HUES64 (cell line): Measurements from ENCODE around the gene CLCN4.

Experiments used
- H3K27ac ChIP-seq: 2 replicates; pipeline ENCODE4 v1.7.0; 2013; ENCODE audit warnings: low read depth, low read length, inconsistent platforms
- H3K27me3 ChIP-seq: 2 replicates; pipeline ENCODE4 v1.6.1; 2013; ENCODE audit warnings: mild to moderate bottlenecking, low read length; ENCODE audit not compliant: insufficient read depth
- H3K36me3 ChIP-seq: 2 replicates; pipeline ENCODE4 v1.6.1; 2013; ENCODE audit warnings: mild to moderate bottlenecking, low read length; ENCODE audit not compliant: insufficient read depth
- H3K4me1 ChIP-seq: 2 replicates; pipeline ENCODE4 v1.6.1; 2013; ENCODE audit warnings: mild to moderate bottlenecking, low read length, moderate library complexity; ENCODE audit not compliant: insufficient read depth
- H3K4me3 ChIP-seq: 2 replicates; pipeline ENCODE4 v1.5.1; 2013; ENCODE audit warnings: mild to moderate bottlenecking, low read length, moderate library complexity
- H3K9ac ChIP-seq: 2 replicates; pipeline ENCODE4 v1.6.1; 2013; ENCODE audit warnings: mild to moderate bottlenecking, low read depth, low read length
- H3K9me3 ChIP-seq: 2 replicates; pipeline ENCODE4 v1.6.1; 2013; ENCODE audit warnings: low read depth, low read length; ENCODE audit not compliant: insufficient read depth
- WGBS: fragments of 150-250, 120-280 bp; methylation state at CpG from one replicate; pipeline ENCODE4 v1.1.7; 2013; ENCODE audit warnings: missing lambda C conversion rate; 5-methylcytosine and 5-hydroxymethylcytosine counted together

Gene CLCN4

DNA sequence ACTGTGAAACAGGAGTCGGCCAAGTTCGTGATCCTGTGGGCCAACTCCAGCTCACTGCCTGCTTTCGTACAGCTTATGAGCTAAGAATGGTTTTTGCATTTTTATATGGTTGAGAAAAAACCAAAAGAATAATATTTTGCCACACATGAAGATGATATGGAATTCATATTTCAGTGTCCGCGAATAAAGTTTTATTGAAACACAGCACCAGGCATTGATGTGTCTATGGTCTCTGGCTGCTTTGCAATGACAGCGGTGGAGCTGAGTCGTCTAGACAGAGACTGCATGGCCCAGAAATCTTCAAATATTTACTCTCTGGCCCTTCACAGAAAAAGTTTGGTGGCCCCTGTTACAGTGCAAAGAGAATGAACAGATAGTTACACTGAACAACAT lies 20.2 kb downstream of the CLCN4 start:
- H3K36me3 ChIP-seq, result no peaks in the 10 kb centered on the region
- no peak overlapping the region for H3K4me3 ChIP-seq
- no peak overlapping the region for H3K9ac ChIP-seq
- H3K27ac ChIP-seq, result no peak overlapping the region
- no peaks in the 10 kb centered on the region for H3K27me3 ChIP-seq
- no peaks in the 10 kb centered on the region for H3K9me3 ChIP-seq
- WGBS, result 97% methylated on average over 7 of the region's 7 CpGs
- peaks cover 18% of the 10 kb centered on the region for H3K4me1 ChIP-seq

DNA sequence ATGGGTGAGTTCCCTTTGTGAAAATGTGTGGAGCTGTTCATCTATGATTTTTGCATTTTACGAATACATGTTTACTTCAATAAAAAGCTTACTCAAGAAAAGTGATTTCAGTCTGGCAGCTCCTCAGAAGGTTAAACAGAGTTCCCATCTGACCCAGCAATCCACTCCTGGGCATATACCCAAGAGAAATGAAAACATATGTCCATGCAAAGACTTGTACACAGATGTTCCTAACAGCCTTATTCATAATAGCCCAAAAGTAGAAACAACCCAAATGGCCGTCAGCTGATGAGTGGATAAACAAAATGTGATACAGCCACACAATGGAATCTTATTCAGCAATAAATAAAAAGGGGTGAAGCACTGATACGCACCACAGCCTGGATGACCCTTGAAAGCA lies 20.8 kb downstream of the CLCN4 start:
- Histone ChIP-seq H3K4me3 (no peak overlapping the region), H3K27ac (no peak overlapping the region), H3K9ac (no peak overlapping the region), H3K4me1 (peaks cover 14% of the 10 kb centered on the region), H3K36me3 (no peaks in the 10 kb centered on the region), H3K27me3 (no peaks in the 10 kb centered on the region), H3K9me3 (no peaks in the 10 kb centered on the region)
- WGBS, result 100% methylated on average over 2 of the region's 3 CpGs

DNA sequence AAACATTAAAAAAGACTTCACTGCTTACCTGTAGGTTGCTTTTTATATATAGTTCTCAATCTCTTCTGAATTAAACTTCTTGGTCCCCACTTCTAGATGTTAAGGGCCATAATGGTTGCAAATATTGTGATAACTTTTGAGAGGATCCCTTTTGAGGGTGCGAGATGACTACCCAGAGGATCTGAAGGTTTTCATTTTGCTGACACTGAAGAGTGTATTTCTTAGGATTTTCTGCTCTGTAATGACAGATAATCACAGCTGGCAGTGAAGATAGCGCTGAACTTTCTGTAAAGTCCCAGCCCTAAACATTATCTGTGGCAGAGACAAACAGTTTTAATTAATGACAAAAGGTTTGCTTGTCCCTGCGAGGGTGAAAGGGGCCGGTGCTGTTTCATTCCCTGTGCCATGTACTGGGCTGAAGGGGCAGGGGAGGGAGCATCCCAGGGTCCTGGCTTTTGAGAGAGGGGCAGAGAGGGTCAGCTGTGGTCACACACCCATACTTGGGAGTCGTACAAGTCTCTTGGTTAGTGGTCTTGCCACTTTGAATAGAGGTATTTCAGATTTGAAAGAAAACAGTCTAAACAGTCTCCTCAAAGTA lies 22.2 kb downstream of the CLCN4 start:
- H3K27ac ChIP-seq, result no peak overlapping the region
- no peak overlapping the region for H3K4me3 ChIP-seq
- no peak overlapping the region for H3K9ac ChIP-seq
- WGBS, result 94% methylated on average over 4 of the region's 5 CpGs
- no peaks in the 10 kb centered on the region for H3K9me3 ChIP-seq
- H3K4me1 ChIP-seq, result peaks cover 4% of the 10 kb centered on the region
- H3K27me3 ChIP-seq, result no peaks in the 10 kb centered on the region
- no peaks in the 10 kb centered on the region for H3K36me3 ChIP-seq

DNA sequence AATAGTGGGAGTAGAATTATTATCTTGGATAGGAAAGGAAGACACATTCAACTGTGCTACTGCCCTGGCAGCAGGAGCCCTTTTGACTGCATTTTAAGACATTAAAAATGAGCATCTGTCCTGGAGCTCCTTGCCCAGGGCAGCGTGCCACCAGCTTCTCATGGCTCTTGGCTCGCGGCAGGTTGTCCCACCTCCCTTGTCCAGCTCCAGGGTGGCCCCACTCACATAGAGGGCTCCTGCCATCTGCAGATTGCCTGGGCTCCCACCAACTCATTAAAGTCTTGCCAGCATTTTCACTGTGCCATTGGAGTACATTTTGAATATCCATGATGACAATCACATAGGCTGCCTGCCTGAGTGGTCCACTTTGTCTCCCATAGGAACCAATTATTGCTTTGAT lies 27.0 kb downstream of the CLCN4 start:
- Histone ChIP-seq H3K27me3 (no peaks in the 10 kb centered on the region), H3K27ac (no peak overlapping the region), H3K9ac (no peak overlapping the region), H3K36me3 (no peaks in the 10 kb centered on the region), H3K9me3 (no peaks in the 10 kb centered on the region), H3K4me1 (no peaks in the 10 kb centered on the region), H3K4me3 (no peak overlapping the region)
- 96% methylated on average over 3 of the region's 3 CpGs for WGBS

DNA sequence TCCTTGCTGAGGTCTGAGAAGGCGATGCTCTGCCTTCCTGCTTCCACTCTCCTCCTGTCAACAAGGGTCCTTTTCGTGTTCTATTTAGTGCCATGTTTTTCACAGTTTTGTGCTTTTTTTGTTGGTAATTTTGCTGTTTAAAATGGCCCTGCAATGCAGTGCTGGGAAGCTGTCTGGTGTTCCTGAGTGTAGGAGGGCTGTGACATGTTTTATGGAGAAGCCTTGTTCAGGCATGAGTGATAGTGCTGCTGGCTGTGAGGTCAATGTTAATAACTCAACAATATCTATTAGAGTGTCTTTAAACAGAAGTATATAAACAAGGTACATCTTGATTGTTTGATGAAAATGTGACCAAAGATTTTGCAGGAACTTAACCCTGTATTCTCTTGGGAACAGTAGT lies 27.6 kb downstream of the CLCN4 start:
- H3K4me3 ChIP-seq, result no peak overlapping the region
- no peaks in the 10 kb centered on the region for H3K4me1 ChIP-seq
- H3K9me3 ChIP-seq, result no peaks in the 10 kb centered on the region
- H3K9ac ChIP-seq, result no peak overlapping the region
- no peaks in the 10 kb centered on the region for H3K27me3 ChIP-seq
- no peaks in the 10 kb centered on the region for H3K36me3 ChIP-seq
- WGBS, result 92% methylated on average over 2 of the region's 2 CpGs
- H3K27ac ChIP-seq, result no peak overlapping the region

DNA sequence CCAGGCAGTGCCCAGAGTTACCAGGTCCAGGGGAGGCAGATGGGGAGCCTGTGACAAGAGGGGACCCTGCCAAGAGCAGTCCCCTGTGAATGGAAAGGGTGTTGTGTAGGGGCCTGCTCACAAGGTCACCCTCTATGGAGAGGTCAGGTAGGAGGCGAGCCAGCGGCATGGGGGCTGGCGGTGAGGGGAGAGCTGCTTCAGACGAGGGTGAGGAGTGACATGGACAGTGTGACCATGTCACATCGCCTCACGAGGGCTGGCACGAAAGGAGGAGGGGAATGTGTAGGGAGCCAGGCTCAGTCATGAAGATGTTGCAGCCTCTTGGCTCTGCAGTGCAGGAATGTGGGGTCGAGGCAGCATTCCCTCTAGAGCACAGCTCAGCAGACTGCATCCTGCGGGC lies 29.6 kb downstream of the CLCN4 start:
- no peaks in the 10 kb centered on the region for H3K27me3 ChIP-seq

DNA sequence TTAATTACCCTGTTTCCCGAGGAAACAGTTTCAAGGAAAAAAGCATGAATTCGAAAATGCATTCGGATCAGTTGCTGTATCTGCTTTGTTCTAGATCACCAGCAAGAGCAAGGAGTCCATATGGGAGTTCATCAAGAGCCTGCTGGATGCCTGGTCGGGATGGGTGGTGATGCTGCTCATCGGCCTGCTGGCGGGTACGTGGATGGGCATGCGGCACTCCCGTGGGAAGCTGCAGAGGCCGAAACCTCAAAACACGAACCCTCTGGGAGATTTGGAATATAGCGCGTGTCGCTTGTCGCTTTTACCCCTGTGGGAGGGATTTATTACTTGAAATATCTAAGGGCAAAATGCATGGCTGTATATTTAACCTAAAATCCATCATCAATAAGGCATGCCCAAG lies 30.6 kb downstream of the CLCN4 start:
- Histone ChIP-seq H3K27ac (no peak overlapping the region), H3K36me3 (no peaks in the 10 kb centered on the region), H3K4me1 (no peaks in the 10 kb centered on the region), H3K27me3 (no peaks in the 10 kb centered on the region), H3K9me3 (no peaks in the 10 kb centered on the region), H3K9ac (no peak overlapping the region), H3K4me3 (no peak overlapping the region)
- 96% methylated on average over 14 of the region's 15 CpGs for WGBS

More for the DNA sequence above, 29.6 kb downstream of the CLCN4 start:
- H3K9ac ChIP-seq, result no peak overlapping the region
- WGBS, result 92% methylated on average over 9 of the region's 9 CpGs
- H3K4me1 ChIP-seq, result no peaks in the 10 kb centered on the region
- no peaks in the 10 kb centered on the region for H3K9me3 ChIP-seq
- no peak overlapping the region for H3K4me3 ChIP-seq
- H3K27ac ChIP-seq, result no peak overlapping the region
- H3K36me3 ChIP-seq, result no peaks in the 10 kb centered on the region

DNA sequence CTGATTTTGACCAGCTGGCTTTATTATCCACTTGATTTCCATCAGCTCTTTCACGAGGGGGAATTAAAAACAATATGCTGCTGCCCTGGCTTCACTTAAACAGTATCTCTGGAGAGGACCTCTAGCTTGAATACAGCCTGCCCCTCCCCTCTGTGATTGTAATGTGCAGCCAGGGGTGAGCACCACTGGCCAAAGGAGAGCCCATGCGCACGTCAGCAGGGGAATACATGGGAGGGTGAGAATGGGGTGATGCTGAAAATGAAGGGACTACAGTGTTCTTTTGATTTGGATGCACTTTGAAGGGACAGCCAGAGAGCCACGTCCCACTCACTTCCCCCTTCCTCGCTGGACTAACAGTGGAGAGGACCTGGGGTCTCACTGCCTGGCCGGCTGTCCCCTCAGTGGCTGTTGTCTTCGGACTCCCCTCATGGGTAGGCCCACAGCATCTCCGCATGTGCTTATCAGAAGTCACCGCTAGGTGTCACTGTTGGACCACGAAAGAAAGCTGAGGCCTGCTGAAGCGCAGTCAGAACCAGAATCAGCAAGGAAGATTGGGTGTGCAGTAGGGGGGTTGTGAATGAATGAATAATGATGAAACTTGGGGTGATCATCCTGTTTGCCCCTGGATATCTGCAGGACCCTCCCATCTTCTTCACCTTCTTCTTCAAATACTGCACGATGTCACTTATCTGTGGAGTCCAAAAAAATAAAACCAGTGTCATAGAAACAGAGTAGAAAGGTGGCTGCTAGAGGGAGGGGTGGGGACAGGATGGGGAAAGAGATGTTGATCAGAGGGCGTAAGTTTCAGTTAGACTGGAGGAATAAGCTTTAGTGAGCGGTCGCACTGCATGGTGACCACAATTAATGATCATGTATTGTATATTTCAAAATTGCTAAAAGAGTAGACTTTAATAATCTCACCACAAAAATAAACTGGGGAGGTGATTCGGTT lies 32.8 kb downstream of the CLCN4 start:
- Histone ChIP-seq H3K9ac (no peak overlapping the region), H3K4me3 (no peak overlapping the region), H3K9me3 (no peaks in the 10 kb centered on the region), H3K4me1 (no peaks in the 10 kb centered on the region), H3K27ac (no peak overlapping the region), H3K36me3 (no peaks in the 10 kb centered on the region), H3K27me3 (no peaks in the 10 kb centered on the region)
- WGBS, result 28% methylated on average over 12 of the region's 16 CpGs

DNA sequence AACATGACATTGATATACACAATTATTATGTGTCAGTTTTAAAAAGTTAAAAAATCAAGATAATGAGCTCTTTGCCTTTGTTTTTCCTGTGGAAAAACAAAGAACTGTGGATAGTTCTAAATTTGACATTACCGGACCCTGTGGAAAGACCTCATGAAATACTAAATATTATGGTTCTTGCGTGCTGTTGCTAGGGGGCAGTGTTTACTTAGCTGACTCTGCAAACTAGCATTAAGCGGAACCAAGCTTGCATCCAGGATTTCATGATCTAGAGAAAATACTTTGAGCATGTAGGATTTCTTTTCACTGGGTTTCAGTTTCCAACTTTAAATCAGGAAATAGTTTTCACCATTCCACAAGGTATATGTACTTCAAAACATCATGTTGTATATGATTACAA lies 33.6 kb downstream of the CLCN4 start:
- H3K9ac ChIP-seq, result no peak overlapping the region
- 51% methylated on average over 3 of the region's 3 CpGs for WGBS

DNA sequence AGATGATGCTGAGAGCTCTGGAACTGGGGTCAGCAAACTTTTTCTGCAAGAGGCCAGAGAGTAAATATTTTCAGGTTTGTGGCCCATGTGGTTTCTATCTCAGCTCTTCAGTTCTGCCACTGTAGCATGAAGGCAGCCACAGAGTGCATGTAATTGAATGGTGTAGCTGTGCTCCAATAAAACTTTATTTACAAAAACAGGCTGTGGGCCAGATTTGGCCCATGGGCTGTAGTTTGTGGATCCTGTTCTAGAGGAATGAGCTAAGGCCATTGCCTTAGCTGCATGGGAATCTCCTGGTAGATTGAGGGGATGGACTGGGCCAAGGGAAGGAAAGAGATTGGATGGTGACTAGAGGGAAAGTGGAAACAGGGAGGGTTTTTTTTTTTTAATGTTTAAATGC lies 36.8 kb downstream of the CLCN4 start:
- no peaks in the 10 kb centered on the region for H3K9me3 ChIP-seq

More for the DNA sequence above, 33.6 kb downstream of the CLCN4 start:
- no peaks in the 10 kb centered on the region for H3K27me3 ChIP-seq
- no peaks in the 10 kb centered on the region for H3K4me1 ChIP-seq
- H3K36me3 ChIP-seq, result no peaks in the 10 kb centered on the region
- H3K27ac ChIP-seq, result no peak overlapping the region
- no peak overlapping the region for H3K4me3 ChIP-seq
- no peaks in the 10 kb centered on the region for H3K9me3 ChIP-seq

DNA sequence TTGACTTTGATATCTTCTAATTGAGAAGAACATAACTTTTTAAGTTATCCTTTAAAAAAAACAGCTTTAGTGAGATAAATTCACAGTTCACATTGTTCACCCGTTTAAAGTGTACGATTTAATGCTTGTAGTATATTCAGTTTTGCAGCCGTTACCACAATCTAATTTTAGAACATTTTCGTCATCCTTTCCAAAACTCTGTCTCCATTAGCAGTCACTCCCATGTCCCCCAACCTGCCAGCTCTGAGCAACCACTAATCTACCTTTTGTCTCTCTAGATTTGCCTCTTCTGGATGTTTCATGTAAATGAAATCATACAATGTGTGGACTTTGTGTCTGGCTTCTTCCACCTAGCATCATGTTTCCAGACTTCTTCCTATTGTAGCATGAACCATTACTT lies 38.6 kb downstream of the CLCN4 start:
- no peaks in the 10 kb centered on the region for H3K27me3 ChIP-seq
- H3K36me3 ChIP-seq, result no peaks in the 10 kb centered on the region
- WGBS, result 98% methylated on average over 4 of the region's 4 CpGs
- no peak overlapping the region for H3K4me3 ChIP-seq
- H3K9me3 ChIP-seq, result no peaks in the 10 kb centered on the region
- H3K4me1 ChIP-seq, result no peaks in the 10 kb centered on the region
- no peak overlapping the region for H3K27ac ChIP-seq
- H3K9ac ChIP-seq, result no peak overlapping the region

More for the DNA sequence above, 36.8 kb downstream of the CLCN4 start:
- Histone ChIP-seq H3K36me3 (no peaks in the 10 kb centered on the region), H3K4me3 (no peak overlapping the region), H3K27me3 (no peaks in the 10 kb centered on the region), H3K4me1 (no peaks in the 10 kb centered on the region), H3K27ac (no peak overlapping the region), H3K9ac (no peak overlapping the region)
